ENCODE results near the gene F2. TPM values are rescaled to one million over a fixed set of nuclear protein-coding genes. Genes with fewer than 3 reads are reported as not detected.

F2 gene
- total RNA-seq, 1 donor from 2014 or later: not detected

DNA sequence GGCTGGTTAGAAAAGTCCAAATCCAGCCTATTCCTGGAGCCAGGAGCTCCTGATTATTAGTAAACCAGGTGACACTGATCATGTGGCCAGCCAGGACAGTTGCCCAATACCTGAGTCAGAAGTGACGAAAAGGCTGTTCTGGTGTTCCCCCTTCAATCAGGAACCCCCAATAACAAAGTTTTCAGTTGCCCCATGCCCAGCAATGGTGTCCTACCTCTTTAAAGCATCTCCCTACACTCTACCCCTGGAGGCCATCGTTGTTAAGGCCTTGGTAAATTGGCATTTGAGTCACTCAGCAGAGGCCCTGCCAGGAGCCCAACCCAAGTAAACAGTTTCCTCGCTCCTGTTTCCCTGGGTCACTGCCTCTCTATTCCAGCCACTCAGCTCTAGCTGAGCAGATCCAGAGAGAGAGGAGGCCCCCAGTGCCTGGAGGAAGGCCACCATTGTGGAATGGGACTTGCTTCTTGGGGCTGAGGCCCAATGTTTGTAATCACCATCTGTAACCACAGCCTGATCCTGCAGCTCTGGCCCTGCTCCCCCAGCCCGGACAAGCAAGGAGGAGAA is 43.6 kb upstream of the F2 start:
- H3K9me3 ChIP-seq (ENCODE audit: low read depth): no peaks in the 10 kb centered on the region
- Mint-ChIP-seq H3K27ac (no peak overlapping the region), H3K9me3 (no peaks in the 10 kb centered on the region), H3K4me3 (no peak overlapping the region), H3K4me1 (peaks cover 7% of the 10 kb centered on the region), H3K36me3 (peaks cover 14% of the 10 kb centered on the region), H3K27me3 (ENCODE audit: insufficient read depth, low read depth) (peaks cover 4% of the 10 kb centered on the region)
- no peak for DNase-seq (ENCODE audit: low spot score)
- no peak overlapping the region for H3K4me3 ChIP-seq
- TF ChIP-seq EZH2phosphoT487 (IDR thresholded peaks at IDR 0.05): no peak
- TF ChIP-seq EZH2 (IDR thresholded peaks at IDR 0.05): no peak
- TF ChIP-seq, protein P1, sequence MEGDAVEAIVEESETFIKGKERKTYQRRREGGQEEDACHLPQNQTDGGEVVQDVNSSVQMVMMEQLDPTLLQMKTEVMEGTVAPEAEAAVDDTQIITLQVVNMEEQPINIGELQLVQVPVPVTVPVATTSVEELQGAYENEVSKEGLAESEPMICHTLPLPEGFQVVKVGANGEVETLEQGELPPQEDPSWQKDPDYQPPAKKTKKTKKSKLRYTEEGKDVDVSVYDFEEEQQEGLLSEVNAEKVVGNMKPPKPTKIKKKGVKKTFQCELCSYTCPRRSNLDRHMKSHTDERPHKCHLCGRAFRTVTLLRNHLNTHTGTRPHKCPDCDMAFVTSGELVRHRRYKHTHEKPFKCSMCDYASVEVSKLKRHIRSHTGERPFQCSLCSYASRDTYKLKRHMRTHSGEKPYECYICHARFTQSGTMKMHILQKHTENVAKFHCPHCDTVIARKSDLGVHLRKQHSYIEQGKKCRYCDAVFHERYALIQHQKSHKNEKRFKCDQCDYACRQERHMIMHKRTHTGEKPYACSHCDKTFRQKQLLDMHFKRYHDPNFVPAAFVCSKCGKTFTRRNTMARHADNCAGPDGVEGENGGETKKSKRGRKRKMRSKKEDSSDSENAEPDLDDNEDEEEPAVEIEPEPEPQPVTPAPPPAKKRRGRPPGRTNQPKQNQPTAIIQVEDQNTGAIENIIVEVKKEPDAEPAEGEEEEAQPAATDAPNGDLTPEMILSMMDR (IDR thresholded peaks at IDR 0.05): no peak
- no peak overlapping the region for H3K27ac ChIP-seq
- peaks cover 8% of the 10 kb centered on the region for H3F3A ChIP-seq (ENCODE audit: low read depth)
- H2AFZ ChIP-seq (replicated peaks): no peak overlapping the region
- no peaks in the 10 kb centered on the region for H3K27me3 ChIP-seq
- no peak overlapping the region for H3K9ac ChIP-seq
- no peaks in the 10 kb centered on the region for H4K20me1 ChIP-seq (ENCODE audit: low read depth)
- peaks cover 8% of the 10 kb centered on the region for H3K4me1 ChIP-seq
- no peaks in the 10 kb centered on the region for H3K79me2 ChIP-seq (ENCODE audit: low read depth)
- no peaks in the 10 kb centered on the region for H3K36me3 ChIP-seq
- H3K4me2 ChIP-seq: no peak overlapping the region

DNA sequence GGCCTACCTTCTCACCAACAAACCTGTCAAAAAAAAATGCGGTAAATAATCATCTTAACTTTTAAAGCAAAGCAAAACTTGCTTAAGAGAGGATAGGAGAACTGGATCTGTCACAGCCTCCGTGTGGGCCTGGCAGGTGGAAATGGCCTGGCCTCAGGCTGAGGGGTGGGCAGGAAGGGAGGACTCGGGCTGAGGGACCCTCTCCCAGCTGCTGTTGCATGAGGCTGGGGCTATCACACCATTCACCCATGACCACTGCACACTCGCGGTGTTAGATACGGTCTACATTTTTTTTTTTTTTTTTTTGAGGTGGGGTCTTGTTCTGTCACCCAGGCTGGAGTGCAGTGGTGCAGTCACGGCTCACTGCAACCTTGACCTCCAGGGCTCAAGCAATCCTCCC is 43.1 kb upstream of the F2 start:
- Mint-ChIP-seq H3K36me3 (peaks cover 14% of the 10 kb centered on the region), H3K9me3 (no peaks in the 10 kb centered on the region), H3K4me3 (no peak overlapping the region), H3K4me1 (peaks cover 7% of the 10 kb centered on the region), H3K27me3 (ENCODE audit: insufficient read depth, low read depth) (peaks cover 4% of the 10 kb centered on the region), H3K27ac (no peak overlapping the region)
- Histone ChIP-seq H3K27me3 (no peaks in the 10 kb centered on the region), H2AFZ (replicated peaks) (no peak overlapping the region), H3K36me3 (no peaks in the 10 kb centered on the region), H3K4me2 (no peak overlapping the region), H3K4me3 (no peak overlapping the region), H3K9me3 (ENCODE audit: low read depth) (no peaks in the 10 kb centered on the region), H3K27ac (no peak overlapping the region), H3K79me2 (ENCODE audit: low read depth) (no peaks in the 10 kb centered on the region), H3K4me1 (peaks cover 8% of the 10 kb centered on the region), H3K9ac (no peak overlapping the region), H4K20me1 (ENCODE audit: low read depth) (no peaks in the 10 kb centered on the region), H3F3A (ENCODE audit: low read depth) (peaks cover 8% of the 10 kb centered on the region)
- TF ChIP-seq, protein P1 (IDR thresholded peaks at IDR 0.05): no peak
- no peak for TF ChIP-seq EZH2 (IDR thresholded peaks at IDR 0.05)
- no peak for DNase-seq (ENCODE audit: low spot score)

DNA sequence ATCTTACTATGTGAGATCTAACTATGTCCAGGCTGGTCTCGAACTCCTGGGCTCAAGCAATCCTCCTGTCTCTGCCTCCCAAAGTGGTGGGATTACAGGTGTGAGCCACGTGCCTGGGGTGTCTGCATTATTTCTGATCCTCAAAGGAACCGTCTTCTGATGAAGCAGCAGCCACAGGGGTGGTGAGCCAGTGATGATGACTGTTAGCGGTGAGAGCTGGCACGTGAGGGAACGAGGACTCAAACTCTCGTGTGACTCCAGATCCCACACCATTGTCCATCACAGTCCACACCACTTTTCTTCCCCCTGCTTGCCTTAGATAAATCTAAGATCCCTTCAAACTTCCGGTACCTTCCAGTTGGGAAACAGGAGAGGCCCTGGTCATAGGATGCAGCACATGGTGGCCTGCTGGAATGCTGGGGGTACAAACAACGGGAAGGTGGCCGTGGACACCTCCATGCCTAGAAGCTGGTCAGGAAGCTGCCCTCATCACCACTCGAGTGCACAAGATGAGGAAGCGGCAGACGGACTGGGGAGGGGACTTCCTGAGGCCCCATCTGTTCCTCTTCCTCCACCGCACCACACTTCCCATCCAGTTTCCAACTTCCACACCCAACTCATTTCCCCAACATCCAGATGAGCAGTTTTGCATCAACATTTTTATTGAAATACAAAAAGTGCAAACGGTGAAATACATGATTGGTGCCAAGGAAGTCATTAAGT is 42.4 kb upstream of the F2 start:
- TF ChIP-seq EZH2phosphoT487 (IDR thresholded peaks at IDR 0.05) (no peak), EZH2 (IDR thresholded peaks at IDR 0.05) (no peak)
- TF ChIP-seq, protein P1 (IDR thresholded peaks at IDR 0.05): no peak
- no peaks in the 10 kb centered on the region for H4K20me1 ChIP-seq (ENCODE audit: low read depth)
- Mint-ChIP-seq H3K4me3 (no peak overlapping the region), H3K27me3 (ENCODE audit: insufficient read depth, low read depth) (peaks cover 4% of the 10 kb centered on the region), H3K9me3 (no peaks in the 10 kb centered on the region), H3K27ac (no peak overlapping the region), H3K36me3 (peaks cover 14% of the 10 kb centered on the region), H3K4me1 (peaks cover 7% of the 10 kb centered on the region)
- H3F3A ChIP-seq (ENCODE audit: low read depth): peaks cover 8% of the 10 kb centered on the region
- DNase-seq (ENCODE audit: low spot score): no peak
- no peak overlapping the region for H3K27ac ChIP-seq
- no peak overlapping the region for H3K4me2 ChIP-seq
- H3K4me3 ChIP-seq: no peak overlapping the region
- no peaks in the 10 kb centered on the region for H3K9me3 ChIP-seq (ENCODE audit: low read depth)
- H3K79me2 ChIP-seq (ENCODE audit: low read depth): no peaks in the 10 kb centered on the region
- H2AFZ ChIP-seq (replicated peaks): no peak overlapping the region
- H3K36me3 ChIP-seq: no peaks in the 10 kb centered on the region
- no peaks in the 10 kb centered on the region for H3K27me3 ChIP-seq
- peaks cover 8% of the 10 kb centered on the region for H3K4me1 ChIP-seq
- H3K9ac ChIP-seq: no peak overlapping the region

Data from neural progenitor cell (in vitro differentiated cells).